Measurements from ENCODE around the gene ALG9.

The ALG9 gene

GRCh38 chr11:111788051-111788450, 83.3 kb downstream of the ALG9 start:
- TF ChIP-seq TEAD4 (IDR thresholded peaks at IDR 0.05) (no peak), ZBTB7A (IDR thresholded peaks at IDR 0.05; ENCODE audit: low read depth) (no peak), EP300 (IDR thresholded peaks at IDR 0.05; ENCODE audit: borderline replicate concordance) (no peak), MAX (IDR thresholded peaks at IDR 0.05) (no peak), NFIC (IDR thresholded peaks at IDR 0.05) (no peak)

GRCh38 chr11:111785886-111786412, 85.4 kb downstream of the ALG9 start:
- TF ChIP-seq TEAD4 (IDR thresholded peaks at IDR 0.05) (no peak), MAX (IDR thresholded peaks at IDR 0.05) (no peak), RAD21 (IDR thresholded peaks at IDR 0.05; ENCODE audit: low read depth) (no peak), NFIC (IDR thresholded peaks at IDR 0.05) (no peak), TCF12 (IDR thresholded peaks at IDR 0.05; ENCODE audit: low read depth) (no peak), EP300 (IDR thresholded peaks at IDR 0.05; ENCODE audit: borderline replicate concordance) (no peak), REST (IDR thresholded peaks at IDR 0.05; ENCODE audit: low read depth) (no peak), EGR1 (IDR thresholded peaks at IDR 0.05) (no peak)

GRCh38 chr11:111785076-111785475, 86.3 kb downstream of the ALG9 start:
- no peak for TF ChIP-seq USF1 (IDR thresholded peaks at IDR 0.05)
- TF ChIP-seq CREB1 (IDR thresholded peaks at IDR 0.05; ENCODE audit: low read depth) = no peak
- TF ChIP-seq REST (IDR thresholded peaks at IDR 0.05; ENCODE audit: low read depth) = no peak
- no peak for TF ChIP-seq NFIC (IDR thresholded peaks at IDR 0.05)
- TF ChIP-seq CEBPB (IDR thresholded peaks at IDR 0.05) = no peak
- no peak for TF ChIP-seq EGR1 (IDR thresholded peaks at IDR 0.05)
- TF ChIP-seq EP300 (IDR thresholded peaks at IDR 0.05; ENCODE audit: borderline replicate concordance) = no peak
- no peak for TF ChIP-seq TEAD4 (IDR thresholded peaks at IDR 0.05)
- TF ChIP-seq FOXM1 (IDR thresholded peaks at IDR 0.05; ENCODE audit: borderline replicate concordance, low read depth) = no peak
- no peak for TF ChIP-seq ZBTB7A (IDR thresholded peaks at IDR 0.05; ENCODE audit: low read depth)
- no peak for TF ChIP-seq MAX (IDR thresholded peaks at IDR 0.05)
- TF ChIP-seq TAF1 (IDR thresholded peaks at IDR 0.05; ENCODE audit: low read depth) = no peak
- TF ChIP-seq TCF12 (IDR thresholded peaks at IDR 0.05; ENCODE audit: low read depth) = no peak
- TF ChIP-seq RAD21 (IDR thresholded peaks at IDR 0.05; ENCODE audit: low read depth) = no peak
- TF ChIP-seq YY1 (IDR thresholded peaks at IDR 0.05; ENCODE audit: low read depth) = no peak

- TF ChIP-seq ZBTB7A (IDR thresholded peaks at IDR 0.05; ENCODE audit: low read depth) (no peak), MAX (IDR thresholded peaks at IDR 0.05) (no peak), TAF1 (IDR thresholded peaks at IDR 0.05; ENCODE audit: low read depth) (no peak), REST (IDR thresholded peaks at IDR 0.05; ENCODE audit: low read depth) (no peak), USF1 (IDR thresholded peaks at IDR 0.05) (no peak), TEAD4 (IDR thresholded peaks at IDR 0.05) (no peak), CREB1 (IDR thresholded peaks at IDR 0.05; ENCODE audit: low read depth) (no peak), NFIC (IDR thresholded peaks at IDR 0.05) (no peak), TCF12 (IDR thresholded peaks at IDR 0.05; ENCODE audit: low read depth) (no peak), CEBPB (IDR thresholded peaks at IDR 0.05) (no peak), YY1 (IDR thresholded peaks at IDR 0.05; ENCODE audit: low read depth) (no peak), RAD21 (IDR thresholded peaks at IDR 0.05; ENCODE audit: low read depth) (no peak), EGR1 (IDR thresholded peaks at IDR 0.05) (no peak), EP300 (IDR thresholded peaks at IDR 0.05; ENCODE audit: borderline replicate concordance) (no peak), FOXM1 (IDR thresholded peaks at IDR 0.05; ENCODE audit: borderline replicate concordance, low read depth) (no peak)
These were observed 89.2 kb downstream of the ALG9 start for GRCh38 chr11:111782109-111782741.

Data from Ishikawa (cell line).